Activated CD4-positive, alpha-beta T cell treated with anti-CD3 and anti-CD28 coated beads for 48 hours (primary cell): ENCODE measurements around the gene KRTAP10-3.
A peak's percentile ranks its signal among the peaks of the same experiment; 100 is the strongest.
"Not testable (repeated sequence)": the region's sequence is repeated elsewhere in the genome, so short reads cannot be mapped to it uniquely, and the experiment has no call there.

Experiments used
- DNase-seq: peaks from one replicate; pipeline ENCODE4 v3.0.0-alpha.2; 2020

KRTAP10-3 gene

GRCh38 chr21:44589586-44590305, 31.2 kb upstream of the KRTAP10-3 start:
- DNase-seq, result no peak

GRCh38 chr21:44589094-44589493, 30.5 kb upstream of the KRTAP10-3 start:
- no peak for DNase-seq

- no peak for DNase-seq
Measured at GRCh38 chr21:44585892-44586291, 27.3 kb upstream of the KRTAP10-3 start.

DNA sequence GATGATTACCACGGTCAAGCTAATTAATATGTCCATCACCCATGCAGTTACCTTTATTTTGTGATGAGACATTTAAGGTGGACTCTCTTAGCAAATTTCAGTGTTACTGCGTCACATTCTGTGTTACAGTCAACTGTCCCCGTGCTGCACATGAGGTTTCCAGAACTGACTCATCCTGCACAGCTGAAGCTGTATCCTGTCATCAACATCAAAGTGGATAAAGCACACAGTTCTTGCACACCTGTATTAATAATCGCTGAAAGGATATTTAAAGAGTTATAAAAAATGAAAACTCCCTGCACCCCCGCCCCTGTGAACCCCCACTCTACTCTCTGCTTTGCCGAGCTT, 25.2 kb upstream of the KRTAP10-3 start:
- peak; percentile 49 for DNase-seq

DNA sequence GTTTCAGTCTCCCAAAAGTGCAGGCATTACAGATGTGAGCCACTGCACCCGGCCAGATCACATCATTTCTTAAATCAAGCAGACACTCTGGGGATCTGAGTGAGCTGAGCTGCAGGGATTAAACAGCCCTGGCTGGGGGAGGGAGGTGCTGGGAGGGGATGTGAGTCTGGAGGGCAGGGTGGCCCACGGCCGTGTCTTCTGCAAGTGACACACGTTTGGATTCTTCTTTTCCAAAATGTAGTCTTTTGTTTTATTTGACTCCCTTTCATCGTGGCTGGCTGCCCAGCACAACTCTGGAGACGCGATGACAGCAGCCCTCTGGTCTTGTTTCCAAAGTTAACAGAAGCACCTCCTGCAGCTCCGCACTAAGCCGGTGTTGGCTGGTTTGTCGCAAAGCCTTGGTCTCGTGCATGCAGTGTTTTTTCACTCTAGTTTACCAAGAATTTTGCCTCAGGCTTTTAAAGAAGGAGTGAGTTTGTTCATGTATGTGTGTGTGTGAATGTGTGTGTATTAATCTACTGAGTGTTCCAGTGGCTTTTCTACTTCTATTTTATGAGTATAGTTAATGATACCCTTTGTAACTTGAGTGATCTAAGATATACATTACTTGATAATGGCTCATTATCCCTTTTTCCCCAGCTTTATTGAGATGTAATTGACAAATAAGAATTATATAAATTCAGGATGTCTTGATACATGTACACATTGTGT, 24.6 kb upstream of the KRTAP10-3 start:
- DNase-seq, result no peak

- no peak for DNase-seq
Measured at GRCh38 chr21:44582055-44582454, 23.5 kb upstream of the KRTAP10-3 start.

DNA sequence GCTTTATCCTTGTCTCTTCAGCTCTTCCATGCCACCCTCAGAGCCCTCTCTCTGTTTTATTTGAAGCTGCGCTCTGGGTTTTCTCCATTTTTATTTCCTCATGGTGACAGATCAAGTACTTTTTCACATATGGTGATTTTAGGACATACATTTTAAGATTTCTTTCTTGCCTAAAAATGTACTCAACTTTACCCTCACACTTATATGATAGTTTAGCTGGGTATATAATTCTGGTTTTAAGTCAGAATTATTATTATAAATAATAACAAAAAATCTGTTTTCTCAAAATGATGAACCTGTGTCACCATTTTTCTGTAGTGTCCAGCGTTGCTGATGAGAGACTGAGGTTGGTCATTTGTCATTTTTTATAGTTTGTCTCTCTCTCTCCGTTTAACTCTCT, 22.6 kb upstream of the KRTAP10-3 start:
- DNase-seq, result no peak

DNA sequence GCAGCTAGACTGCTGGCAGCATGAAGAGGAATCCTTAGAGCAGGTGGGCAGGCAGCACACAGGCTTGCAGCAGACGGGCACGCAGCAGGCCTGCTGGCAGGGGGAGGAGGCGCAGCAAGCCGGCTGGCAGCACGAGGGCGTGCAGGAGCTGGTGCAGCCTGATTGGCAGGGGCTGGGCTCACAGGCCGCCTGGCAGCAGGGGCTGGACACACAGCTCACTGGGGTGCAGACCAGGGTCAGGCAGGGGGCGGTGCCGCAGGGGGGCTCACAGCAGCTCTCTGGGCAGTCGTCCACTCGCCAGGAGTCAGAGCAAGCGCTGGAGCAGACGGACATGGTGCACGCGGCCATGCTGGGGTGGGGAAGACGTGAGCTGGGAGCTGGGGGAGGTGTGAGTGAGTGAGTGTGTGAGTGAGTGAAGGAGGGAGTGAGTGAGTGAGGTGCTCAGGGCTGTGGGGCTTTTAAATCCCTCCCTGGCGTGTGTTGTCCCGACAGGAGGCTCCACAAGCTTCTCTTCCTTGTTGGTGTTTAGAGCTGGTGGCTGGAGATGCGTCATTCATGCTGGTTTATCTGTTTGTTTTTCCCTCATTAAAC, 21.7 kb upstream of the KRTAP10-3 start, which contains the start of gene KRTAP10-5:
Gene KRTAP10-5 (minus strand): TSS at position 374 of the 591 bp plus-strand sequence. CDS start 26 bp downstream, at position 348.
- not testable (repeated sequence) for DNase-seq

- no peak for DNase-seq
Measured at GRCh38 chr21:44579833-44580144, 21.2 kb upstream of the KRTAP10-3 start.

- DNase-seq, result no peak
Measured at GRCh38 chr21:44579056-44579832, 20.6 kb upstream of the KRTAP10-3 start.

GRCh38 chr21:44578371-44579055, 19.9 kb upstream of the KRTAP10-3 start:
- no peak for DNase-seq

DNA sequence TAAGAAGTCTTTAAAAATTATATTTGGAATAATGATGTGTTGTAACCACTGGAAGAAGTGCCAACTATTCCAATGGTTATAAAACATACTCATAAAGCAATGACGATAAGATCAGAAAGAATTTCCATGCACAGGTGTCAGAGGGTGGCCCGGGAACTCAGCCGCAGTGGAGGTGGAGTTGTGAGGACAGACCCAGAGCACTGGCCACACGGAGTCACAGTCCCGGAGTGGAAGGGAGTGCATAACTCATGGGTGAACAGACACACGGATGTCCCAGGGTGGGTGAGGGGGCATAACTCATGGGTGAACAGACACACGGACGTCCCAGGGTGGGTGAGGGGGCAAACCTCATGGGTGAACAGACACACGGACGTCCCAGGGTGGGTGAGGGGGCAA, 17.4 kb upstream of the KRTAP10-3 start:
- no peak for DNase-seq

- DNase-seq, result no peak
Measured at GRCh38 chr21:44575307-44576024, 16.9 kb upstream of the KRTAP10-3 start.

DNA sequence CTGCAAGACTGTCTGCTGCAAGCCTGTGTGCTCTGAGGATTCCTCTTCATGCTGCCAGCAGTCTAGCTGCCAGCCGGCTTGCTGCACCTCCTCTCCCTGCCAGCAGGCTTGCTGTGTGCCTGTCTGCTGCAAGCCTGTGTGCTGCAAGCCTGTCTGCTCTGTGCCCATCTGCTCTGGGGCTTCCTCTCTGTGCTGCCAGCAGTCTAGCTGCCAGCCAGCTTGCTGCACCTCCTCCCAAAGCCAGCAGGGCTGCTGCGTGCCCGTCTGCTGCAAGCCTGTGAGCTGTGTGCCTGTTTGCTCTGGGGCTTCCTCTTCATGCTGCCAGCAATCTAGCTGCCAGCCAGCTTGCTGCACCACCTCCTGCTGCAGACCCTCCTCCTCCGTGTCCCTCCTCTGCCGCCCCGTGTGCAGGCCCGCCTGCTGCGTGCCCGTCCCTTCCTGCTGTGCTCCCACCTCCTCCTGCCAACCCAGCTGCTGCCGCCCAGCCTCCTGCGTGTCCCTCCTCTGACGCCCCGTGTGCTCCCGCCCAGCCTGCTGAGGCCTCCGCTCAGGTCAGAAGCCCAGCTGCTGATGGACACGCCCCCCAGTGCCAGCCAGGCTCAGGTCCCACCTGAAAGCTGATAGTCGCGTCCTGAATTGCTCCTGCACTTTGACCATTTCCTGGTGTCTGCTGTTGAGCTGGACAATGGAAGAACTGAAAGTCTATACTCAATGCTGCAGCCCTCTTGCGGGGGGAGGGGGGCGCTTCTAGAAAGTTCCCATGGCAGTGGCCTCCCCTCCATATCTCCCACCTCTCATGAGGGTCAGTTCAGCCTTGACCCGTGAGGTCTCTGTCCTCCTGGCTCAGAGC, 16.1 kb upstream of the KRTAP10-3 start:
- no peak for DNase-seq

DNA sequence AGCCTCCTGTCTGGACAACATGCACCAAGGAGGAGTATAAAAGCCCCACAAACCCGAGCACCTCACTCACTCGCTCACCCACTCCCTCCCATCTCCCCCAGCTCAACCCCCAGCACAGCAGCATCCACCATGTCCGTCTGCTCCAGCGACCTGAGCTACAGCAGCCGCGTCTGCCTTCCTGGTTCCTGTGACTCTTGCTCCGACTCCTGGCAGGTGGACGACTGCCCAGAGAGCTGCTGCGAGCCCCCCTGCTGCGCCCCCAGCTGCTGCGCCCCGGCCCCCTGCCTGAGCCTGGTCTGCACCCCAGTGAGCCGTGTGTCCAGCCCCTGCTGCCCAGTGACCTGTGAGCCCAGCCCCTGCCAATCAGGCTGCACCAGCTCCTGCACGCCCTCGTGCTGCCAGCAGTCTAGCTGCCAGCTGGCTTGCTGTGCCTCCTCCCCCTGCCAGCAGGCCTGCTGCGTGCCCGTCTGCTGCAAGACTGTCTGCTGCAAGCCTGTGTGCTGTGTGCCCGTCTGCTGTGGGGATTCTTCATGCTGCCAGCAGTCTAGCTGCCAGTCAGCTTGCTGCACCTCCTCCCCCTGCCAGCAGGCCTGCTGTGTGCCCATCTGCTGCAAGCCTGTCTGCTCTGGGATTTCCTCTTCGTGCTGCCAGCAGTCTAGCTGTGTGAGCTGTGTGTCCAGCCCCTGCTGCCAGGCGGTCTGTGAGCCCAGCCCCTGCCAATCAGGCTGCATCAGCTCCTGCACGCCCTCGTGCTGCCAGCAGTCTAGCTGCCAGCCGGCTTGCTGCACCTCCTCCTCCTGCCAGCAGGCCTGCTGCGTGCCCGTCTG, 15.2 kb upstream of the KRTAP10-3 start, which contains the start of gene KRTAP10-4:
Gene KRTAP10-4 (plus strand): TSS at position 100 of the 827 bp plus-strand sequence. CDS start 30 bp downstream, at position 130.
- not testable (repeated sequence) for DNase-seq

GRCh38 chr21:44572959-44573583, 14.5 kb upstream of the KRTAP10-3 start:
- DNase-seq, result no peak

- no peak for DNase-seq
Measured at GRCh38 chr21:44571844-44572782, 13.5 kb upstream of the KRTAP10-3 start.

- no peak for DNase-seq
Measured at GRCh38 chr21:44571296-44571695, 12.7 kb upstream of the KRTAP10-3 start.
